Dedifferentiated amniotic fluid mesenchymal stem cell (primary cell): ENCODE results near the gene JMJD6.
"Not testable (repeated sequence)": the region's sequence is repeated elsewhere in the genome, so short reads cannot be mapped to it uniquely, and the experiment has no call there.

Experiments used
- DNase-seq: peaks from one replicate; pipeline ENCODE4 v3.0.0-alpha.2; 2016; ENCODE audit errors: extremely low spot score

The JMJD6 gene

DNA sequence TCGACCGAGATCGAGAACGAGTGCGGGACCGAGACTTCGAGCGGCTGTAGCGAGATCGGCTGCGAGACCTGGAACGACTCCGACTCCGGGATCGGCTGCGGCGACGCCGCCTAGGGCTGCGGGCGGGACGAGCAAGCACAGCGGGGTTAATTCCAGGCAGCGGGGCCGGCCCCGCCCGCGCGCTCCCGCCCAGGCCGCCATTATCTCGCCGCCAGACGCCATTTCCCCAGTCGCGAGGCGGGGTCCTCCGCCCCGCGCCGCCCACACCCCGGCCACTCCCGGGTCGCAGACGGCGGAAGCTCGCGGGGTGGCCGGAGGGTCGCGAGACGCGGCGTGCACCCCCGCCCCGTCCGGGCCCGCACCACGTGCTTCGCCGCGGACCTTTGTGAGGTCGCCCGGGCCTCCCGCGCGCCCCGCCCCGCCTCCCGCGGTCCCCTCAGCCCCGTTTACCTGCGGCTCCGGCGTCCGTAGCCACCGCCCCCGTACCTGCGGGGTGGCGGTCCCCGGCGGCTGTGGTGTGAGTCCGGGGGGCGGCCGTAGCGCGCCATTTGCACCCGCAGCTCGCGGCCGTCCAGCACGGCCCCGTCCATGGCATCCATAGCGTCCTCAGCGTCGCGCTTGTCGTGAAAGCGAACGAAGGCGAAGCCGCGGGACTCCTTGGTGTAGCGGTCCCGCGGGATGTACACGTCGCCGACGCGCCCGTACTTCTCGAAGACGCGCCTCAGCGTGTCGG, 10.1 kb upstream of the JMJD6 start:
- DNase-seq = peak; percentile 64

DNA sequence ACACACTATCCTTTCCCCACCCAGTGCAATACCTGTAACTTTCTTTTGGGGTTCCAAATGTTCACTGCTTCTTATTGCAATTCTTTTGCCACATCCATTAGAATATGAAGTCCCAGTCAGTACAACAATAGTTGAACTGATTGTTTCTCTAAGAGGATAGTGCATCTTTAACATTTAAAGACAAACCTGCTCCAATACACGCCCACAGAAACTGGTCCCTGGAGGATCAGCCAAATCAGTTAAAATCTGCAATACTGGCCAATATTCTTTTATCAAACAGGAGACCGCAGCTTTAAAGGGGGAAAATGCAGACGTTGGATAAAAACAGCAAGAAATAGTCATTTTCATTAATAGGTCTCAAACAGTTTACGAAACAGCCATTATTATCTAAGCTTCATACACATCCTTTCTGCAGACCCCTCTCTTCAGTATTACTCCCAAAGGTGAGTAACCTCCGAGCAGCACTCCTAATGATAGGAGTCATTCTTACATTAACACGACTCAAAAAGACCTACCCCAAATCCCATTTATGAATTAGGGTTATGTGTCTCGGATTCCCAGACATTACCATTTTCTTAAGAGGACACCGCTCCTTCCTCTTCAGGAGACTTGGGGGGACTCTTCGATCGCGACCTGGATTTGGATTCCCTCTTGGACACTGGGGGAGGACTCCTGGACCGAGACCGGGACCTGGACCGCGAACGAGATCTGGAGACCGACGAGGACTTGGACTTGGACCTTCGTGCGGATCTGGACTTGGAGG, 9.4 kb upstream of the JMJD6 start:
- DNase-seq = no peak

DNA sequence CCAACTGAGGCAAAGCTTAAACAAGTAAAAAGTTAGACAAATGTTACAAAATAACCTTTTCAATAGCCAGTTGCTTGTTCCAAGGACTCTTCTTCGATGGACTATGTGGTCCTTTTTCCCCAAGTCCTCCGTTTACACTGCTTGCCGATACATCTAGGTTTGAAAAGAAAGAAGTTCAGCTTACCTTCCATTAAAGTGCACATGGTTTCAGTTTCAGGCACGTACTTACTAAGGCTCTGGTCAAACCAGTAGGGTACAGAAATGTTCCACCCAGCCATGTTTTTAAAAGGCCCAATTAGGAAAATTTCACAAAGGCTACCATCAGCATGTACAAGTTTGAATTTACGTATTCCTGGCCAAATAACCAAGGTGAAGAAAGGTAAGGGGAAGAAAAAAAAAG, 8.6 kb upstream of the JMJD6 start:
- DNase-seq = no peak

DNA sequence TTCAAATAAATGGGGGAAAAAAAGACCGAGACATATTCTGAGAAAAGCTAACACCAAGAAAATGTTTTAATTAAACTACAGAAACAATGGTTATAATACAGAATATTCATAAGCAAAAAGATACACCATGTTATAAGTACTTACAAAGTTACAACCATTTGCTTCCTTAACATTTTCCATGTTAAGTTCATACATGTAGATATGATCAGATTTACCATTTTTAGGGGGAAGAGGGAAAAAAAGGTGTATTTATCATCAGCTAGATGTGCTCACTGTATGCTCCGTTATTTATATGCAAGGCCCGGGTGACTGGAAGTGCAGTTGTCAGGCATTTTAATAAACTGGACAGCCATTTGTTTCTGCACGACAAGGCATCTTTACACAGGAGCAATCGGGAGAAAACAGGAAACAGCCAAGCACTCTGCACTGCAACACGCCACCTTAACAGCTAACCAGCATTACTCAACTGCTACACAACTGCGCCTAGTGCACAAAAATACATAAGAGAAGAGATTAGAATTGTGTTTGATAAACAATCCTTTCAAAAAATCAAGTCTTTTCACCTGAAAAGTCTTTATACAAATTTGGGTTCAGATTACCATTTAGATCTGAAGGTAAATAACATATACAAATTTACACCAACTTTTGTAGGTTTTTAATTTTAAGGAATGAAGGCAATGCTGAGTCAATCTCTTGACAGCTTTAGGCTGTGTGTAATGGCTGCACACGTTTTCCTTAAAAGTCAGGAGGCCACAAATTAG, 7.9 kb upstream of the JMJD6 start:
- DNase-seq = no peak

DNA sequence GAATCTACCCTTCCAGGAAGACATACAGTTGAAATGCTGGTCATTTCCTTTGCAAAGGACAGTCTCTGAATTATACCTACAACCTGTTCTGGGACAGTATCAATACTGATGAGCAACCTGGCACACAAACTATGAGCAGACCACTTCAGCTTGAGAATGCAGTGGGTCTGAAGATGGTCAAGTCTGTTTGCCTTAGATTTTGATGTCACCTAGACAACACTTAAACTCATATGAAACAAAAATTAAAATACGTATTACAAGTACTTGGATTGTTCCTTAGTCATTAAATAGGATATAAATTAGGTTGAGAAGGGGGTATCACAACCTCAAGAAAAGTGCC, 7.2 kb upstream of the JMJD6 start:
- DNase-seq = no peak

DNA sequence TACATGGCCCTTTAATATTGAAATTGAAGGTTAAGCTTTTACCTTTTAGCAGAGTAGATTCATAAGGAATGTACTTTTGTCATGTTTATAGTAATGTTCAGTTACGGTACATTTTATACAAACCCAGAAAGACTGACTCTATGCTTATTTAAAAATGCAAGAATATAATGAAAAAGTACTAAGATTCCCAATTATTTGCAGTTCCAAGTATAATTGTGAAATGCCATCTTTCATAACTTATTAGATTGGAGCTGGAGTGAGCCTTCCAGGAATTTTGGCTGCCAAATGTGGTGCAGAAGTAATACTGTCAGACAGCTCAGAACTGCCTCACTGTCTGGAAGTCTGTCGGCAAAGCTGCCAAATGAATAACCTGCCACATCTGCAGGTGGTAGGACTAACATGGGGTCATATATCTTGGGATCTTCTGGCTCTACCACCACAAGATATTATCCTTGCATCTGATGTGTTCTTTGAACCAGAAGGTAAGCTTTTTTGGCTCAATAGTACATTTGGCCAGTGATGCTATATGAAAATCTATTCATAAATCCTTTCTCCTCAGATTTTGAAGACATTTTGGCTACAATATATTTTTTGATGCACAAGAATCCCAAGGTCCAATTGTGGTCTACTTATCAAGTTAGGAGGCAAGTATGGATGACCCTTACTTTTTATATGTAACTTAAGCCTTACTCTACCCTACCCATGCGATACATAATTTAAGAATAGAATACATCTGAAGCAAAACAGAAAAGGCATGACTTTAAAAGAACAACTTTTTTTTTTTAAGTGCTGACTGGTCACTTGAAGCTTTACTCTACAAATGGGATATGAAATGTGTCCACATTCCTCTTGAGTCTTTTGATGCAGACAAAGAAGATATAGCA, 6.6 kb upstream of the JMJD6 start:
- no peak for DNase-seq

DNA sequence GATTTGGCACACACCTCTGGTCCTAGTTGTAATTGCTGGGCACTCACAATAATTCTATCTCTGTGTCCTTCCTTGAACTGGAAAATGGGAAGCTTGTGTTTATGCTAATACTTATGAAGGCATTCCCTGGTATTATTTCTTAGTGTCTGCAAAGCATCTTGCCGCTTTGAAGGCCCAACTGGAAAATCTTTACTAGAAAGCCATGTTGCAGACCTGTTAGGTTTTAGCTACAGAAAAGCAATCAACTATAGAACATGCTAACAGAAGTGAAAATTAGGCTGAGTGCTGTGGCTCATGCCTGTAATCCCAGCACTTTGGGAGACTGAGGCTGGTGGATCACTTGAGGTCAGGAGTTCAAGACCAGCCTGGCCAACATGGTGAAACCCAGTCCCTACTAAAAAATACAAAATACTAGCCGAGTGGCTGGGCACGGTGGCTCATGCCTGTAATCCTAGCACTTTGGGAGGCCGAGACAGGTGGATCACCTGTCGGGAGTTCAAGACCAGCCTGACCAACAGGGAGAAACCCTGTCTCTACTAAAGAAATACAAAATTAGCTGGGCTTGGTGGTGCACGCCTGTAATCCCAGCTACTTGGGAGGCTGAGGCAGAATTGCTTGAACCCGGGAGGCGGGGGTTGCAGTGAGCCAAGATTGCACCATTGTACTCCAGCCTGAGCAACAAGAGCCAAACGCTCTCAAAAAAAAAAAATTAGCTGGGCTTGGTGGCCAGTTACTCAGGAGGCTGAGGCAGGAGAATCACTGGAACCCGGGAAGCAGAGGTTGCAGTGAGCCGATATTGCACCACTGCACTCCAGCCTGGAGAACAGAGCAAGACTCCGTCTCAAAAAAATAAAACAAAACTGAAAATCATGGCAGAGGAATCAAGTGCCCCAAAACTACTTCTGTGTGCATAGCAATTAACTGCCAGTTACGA, 5.7 kb upstream of the JMJD6 start:
- peak; percentile 14 for DNase-seq

DNA sequence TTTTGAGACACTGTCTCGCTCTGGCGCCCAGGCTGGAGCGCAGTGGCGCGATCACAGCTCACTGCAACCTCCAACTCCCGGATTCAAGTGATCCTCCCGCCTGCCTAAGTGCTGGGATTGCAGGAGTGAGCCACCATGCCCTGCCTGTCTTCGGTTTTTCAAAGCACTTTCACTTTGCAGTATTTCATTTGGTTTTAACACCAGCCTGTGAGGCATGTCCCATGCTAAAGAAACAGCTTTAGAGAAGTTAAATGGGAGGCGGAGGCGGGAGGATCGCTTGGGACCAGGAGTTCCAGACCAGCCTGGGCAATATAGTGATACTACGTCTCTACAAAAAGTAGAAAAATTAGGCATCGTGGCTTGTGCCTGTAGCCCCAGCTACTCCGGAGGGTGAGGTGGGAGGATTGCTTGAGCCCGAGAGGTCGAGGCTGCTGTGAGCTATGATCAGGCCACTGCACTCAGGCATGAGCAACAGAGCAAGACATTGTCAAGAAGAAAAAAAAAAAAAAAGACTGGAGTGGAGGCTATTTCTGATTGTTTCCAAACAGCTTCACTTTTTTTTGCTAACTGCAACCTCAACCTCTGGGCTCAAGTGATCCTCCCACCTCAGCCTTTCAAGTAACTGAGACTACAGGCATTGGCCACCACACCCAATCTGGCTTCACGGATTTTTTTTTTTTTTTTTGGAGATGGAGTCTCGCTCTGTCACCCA, 1.5 kb upstream of the JMJD6 start:
- DNase-seq = no peak

DNA sequence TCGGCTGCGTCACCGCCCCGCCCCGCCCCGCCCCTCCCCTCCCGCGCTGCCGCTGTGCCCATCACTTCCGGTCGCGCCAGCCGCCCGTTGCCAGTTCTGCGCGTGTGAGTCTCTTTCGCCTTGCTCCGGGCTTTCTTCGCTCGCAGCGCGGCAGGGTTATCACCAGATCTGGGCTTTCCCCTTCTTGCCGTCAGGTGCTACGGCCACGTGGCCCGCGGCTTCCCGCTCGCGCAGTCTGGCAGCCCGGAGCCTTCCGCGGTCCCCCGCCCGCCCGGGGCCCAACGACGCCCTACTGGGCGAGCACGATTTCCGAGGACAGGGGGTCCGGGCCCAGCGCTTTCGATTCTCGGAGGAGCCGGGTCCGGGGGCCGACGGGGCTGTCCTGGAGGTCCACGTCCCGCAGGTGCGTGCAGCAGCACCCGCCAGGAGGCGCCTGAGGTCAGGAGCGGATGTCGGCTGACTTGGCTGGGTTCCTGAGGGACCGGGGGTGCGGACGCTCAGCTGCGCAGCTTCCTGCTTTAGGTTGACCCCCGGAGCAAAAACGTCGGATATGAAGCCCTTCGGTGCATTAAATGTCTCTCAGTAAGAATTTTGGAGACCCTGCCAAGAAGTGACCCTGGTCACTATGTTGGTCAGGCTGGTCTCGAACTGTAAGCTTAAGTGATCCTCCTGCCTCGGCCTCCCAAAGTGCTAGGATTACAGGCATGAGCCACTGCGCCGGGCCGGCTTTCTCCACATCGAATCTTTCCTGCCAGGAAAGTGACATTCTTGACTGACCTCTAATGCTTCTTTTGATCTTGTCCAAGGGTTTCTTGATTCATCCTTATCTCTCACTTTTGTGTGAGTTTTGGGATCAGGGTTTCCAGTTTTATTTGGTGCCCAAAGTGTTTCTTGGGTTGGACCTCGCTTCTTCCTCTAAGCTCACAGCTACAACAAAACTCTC, 641 bp upstream of the JMJD6 start, which contains the start of gene METTL23:
Gene METTL23 (plus strand): TSS at position 64 of the 943 bp plus-strand sequence. CDS start 2,872 bp downstream, outside the sequence.
- DNase-seq = no peak

DNA sequence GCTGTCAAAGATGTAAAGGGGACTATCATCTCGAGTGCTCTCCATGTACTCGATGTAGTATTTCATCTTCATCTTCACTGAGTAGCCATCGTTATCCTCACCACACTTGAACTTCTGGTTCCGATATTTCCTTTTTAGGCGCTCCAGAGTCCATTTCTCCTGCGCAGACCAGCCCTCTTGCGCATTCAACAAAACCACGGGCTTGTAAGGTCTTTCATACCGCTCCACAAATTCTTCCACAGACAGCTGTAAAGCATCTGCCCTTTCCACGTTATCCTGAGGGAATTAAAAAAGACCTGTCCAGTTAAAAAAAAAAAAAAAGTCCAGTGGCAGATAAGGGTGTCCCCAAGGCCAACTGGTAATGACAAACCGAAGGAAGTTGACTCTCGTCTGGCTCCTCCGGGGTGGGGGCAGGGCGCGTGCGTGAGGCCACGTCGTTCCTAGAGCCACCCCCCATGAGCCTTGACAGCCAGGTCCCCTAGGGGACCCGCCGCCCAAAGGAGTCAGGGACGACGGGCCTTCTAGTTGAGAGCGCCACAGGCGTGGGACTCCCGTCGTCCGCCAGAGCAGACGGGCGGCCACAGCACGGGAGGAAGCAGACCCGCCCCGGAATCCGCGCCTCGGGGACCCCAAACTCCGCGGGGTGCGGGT, 701 bp downstream of the JMJD6 start:
- no peak for DNase-seq

DNA sequence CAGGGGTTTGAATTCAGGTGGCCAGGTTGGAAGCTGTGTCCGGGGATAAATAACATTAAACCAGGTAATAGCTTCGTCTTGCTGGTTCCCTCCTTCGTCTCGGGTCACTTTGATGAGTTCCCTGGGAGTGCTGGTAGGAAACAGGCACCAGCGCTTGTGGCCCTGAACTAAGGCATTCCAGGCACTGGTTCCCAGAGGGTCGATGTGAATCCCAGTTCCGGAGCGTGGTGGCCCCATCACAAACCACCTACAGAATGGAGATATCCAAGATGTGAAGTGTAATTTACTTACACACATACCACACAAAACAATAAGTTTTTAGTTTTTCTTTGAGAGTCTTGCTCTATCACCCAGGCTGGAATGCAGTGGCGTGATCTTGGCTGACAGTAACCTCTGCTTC, 2.6 kb downstream of the JMJD6 start:
- DNase-seq = no peak

DNA sequence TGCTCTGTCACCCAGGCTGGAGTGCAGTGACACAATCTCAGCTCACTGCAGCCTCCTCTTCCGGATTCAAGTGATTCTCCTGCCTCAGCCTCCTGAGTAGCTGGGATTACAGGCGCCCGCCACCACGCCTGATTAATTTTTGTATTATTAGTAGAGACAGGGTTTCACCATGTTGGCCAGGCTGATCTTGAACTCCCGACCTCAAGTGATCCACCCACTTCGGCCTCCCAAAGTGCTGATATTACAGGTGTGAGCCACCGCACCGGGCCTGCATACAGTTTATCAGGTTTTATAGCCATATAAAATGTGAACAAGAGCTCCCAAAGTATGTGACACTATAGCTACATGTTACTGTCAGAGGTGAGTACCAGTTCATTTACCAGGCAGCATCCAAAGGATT, 3.4 kb downstream of the JMJD6 start:
- not testable (repeated sequence) for DNase-seq

DNA sequence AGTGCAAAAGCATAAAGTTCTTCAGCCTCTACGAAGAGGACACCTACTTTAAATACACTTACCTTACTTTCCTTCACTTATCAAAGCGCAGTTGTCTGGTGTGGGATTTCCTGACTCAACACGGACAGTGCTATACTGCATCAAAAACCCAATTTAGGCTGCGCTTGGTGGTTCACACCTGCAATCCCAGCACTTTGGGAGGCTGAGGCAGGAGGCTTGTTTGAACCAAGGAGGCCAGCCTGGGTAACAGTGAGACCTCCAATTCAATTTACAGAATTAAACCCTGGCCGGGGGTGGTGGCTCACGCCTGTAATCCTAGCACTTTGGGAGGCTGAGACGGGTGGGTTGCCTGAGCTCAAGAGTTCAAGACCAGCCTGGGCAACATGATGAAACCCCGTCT, 4.1 kb downstream of the JMJD6 start:
- no peak for DNase-seq

DNA sequence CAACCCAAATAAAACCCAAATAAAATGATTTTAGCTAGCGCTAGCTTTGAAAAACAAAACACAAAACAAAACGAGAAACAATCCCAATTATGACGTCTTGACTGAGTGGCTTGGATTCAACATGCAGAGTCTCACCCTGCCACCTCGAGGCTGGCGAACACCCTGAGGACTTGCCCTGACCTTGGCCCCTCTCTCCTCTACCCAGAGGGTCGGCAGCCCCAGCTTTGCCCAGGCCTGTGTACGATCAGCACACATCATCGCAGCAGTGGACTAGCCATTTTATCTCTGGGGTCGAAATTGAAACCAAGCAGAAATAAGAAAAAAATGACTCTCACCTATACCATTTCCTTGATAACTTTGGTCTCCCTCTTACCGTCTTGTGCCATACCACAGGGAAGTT, 4.9 kb downstream of the JMJD6 start:
- no peak for DNase-seq

DNA sequence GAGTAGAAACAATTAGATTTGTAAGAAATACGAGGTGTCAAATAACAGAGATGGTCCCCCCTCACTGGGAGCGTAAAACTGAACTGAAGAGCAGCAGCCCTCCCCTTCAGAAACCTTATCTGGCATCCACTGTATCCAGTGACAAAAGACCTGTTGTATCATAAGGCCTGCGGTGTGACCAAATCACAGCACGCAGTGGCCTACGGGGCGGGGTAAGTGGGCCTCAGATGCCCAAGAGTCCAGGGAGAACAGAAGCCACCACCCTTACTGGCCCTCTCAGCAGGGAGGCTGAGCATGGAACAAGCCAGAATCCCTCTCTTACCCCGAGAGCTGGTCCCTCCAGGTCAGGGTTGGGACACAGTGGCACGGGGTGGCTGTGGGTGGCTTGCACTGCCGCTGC, 5.5 kb downstream of the JMJD6 start:
- DNase-seq = no peak

DNA sequence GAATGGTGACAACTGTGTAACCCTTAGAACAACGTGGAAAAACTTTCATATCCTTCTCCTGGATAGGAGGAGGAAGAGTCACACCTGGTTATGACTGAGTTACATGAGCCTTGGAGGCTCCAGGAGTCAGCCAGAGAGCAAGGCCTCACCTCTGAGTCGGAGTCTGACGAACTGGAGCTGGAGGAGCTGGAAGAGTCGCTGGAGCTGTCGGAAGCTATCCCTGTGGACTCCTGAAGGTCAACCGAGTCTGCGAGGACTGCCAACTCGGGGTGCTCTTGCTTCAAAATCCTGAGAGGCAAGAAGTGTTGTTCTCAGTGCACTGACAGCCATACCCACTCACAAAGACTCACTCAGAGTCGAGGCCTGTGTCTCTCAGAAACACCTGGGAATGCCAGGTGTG, 6.2 kb downstream of the JMJD6 start:
- no peak for DNase-seq

DNA sequence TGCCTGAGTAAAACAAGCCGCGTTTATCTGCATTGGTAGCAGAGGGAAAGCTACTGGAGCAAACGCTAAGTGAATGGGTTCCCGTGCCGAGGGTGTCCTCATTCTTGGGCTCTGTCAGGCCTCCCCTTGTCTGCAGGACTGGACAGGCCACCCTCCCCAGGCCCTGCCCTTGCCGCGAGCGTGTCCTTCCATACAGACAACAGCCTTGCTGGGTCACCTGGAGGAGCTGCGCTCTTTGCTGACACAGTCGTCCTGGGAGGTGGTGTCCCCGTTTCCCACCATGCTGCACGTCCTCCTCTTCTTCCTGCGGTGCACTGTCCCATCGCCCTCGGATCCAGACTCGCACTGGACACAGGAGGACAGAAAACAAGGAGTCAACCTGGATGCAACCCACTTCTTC, 7.9 kb downstream of the JMJD6 start:
- no peak for DNase-seq

DNA sequence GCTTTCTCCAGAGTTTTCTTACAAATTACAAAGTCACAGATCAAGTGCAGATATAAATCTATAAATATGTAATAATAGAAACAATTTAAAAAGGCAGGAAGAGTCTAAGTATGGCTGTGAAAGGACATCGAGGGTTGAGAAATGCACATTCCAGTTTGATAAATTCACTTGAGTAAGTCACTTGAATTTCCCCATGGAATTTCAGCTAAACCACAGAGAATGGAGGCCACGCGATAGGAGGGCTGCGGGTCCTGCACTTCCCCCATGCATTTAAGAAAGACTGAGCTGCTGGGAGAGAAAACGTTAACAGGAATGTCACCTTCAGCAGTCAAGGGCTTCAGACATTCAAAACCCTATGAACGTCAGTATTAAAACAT, 9.6 kb downstream of the JMJD6 start:
- DNase-seq = peak; percentile 76
